RPMI7951 (cell line): ENCODE measurements around the gene PLB1. TPM values are rescaled to one million over a fixed set of nuclear protein-coding genes. Genes with fewer than 3 reads are reported as not detected.

Experiments used
- DNase-seq: peaks from one replicate; pipeline ENCODE4 v3.0.0-alpha.2; 2012; ENCODE audit warnings: low read depth
- total RNA-seq: library from RNA; depleted of rRNA; stranded (reverse); fragments of >200 nt; shearing (Covaris generic); gene quantifications from 2 replicates; pipeline ENCODE4 v1.2.3, GENCODE V29; 2014

Gene PLB1
- total RNA-seq, 1 experiment from 2014 or later, result 0.12 TPM

GRCh38 chr2:28496781-28497180, 921 bp downstream of the PLB1 start:
- DNase-seq, result no peak

- no peak for DNase-seq
These were observed 1.3 kb downstream of the PLB1 start for GRCh38 chr2:28497206-28497605.

- DNase-seq, result no peak
These were observed 3.4 kb downstream of the PLB1 start for GRCh38 chr2:28499282-28499681.

GRCh38 chr2:28505361-28505760, 9.5 kb downstream of the PLB1 start:
- no peak for DNase-seq

- no peak for DNase-seq
These were observed 10.5 kb downstream of the PLB1 start for GRCh38 chr2:28506112-28506910.

GRCh38 chr2:28507796-28508764, 12.2 kb downstream of the PLB1 start:
- peak; percentile 26 for DNase-seq

GRCh38 chr2:28509361-28509760, 13.5 kb downstream of the PLB1 start:
- DNase-seq, result no peak

GRCh38 chr2:28510184-28510583, 14.3 kb downstream of the PLB1 start:
- DNase-seq, result peak; percentile 19

GRCh38 chr2:28511871-28512606, 16.2 kb downstream of the PLB1 start:
- no peak for DNase-seq

GRCh38 chr2:28512607-28512965, 16.7 kb downstream of the PLB1 start:
- DNase-seq, result no peak

- DNase-seq, result no peak
These were observed 17.2 kb downstream of the PLB1 start for GRCh38 chr2:28513097-28513496.

- DNase-seq, result no peak
These were observed 19.4 kb downstream of the PLB1 start for GRCh38 chr2:28515176-28515751.

GRCh38 chr2:28516430-28516829, 20.6 kb downstream of the PLB1 start:
- no peak for DNase-seq

- DNase-seq, result no peak
These were observed 21.1 kb downstream of the PLB1 start for GRCh38 chr2:28516950-28517349.

GRCh38 chr2:28521663-28522062, 25.8 kb downstream of the PLB1 start:
- DNase-seq, result no peak

- DNase-seq, result no peak
These were observed 26.6 kb downstream of the PLB1 start for GRCh38 chr2:28522481-28522880.

- DNase-seq, result no peak
These were observed 28.0 kb downstream of the PLB1 start for GRCh38 chr2:28523902-28524301.

GRCh38 chr2:28525481-28525880, 29.6 kb downstream of the PLB1 start:
- no peak for DNase-seq

- no peak for DNase-seq
These were observed 30.8 kb downstream of the PLB1 start for GRCh38 chr2:28526527-28527132.

GRCh38 chr2:28527196-28527595, 31.3 kb downstream of the PLB1 start:
- DNase-seq, result no peak

GRCh38 chr2:28528206-28528605, 32.3 kb downstream of the PLB1 start:
- no peak for DNase-seq
